HepG2 (cell line): ENCODE measurements around the gene CIAO2B.

Source experiments
- ADNP ChIP-seq: sonication (generic); formaldehyde crosslinking; IDR thresholded peaks from 2 replicates; pipeline ENCODE4 v1.4.0; 2020; ENCODE audit warnings: missing genetic modification reagents
- CTCF ChIP-seq: sonication (generic); formaldehyde crosslinking; IDR thresholded peaks from 2 replicates; pipeline ENCODE4 v1.5.0; 2020; ENCODE audit warnings: mild to moderate bottlenecking, missing genetic modification reagents, moderate library complexity
- NCOA2 ChIP-seq: sonication (generic); formaldehyde crosslinking; IDR thresholded peaks from 2 replicates; pipeline ENCODE4 v1.8.0; 2022; ENCODE audit warnings: inconsistent platforms
- TFE3 ChIP-seq: IDR thresholded peaks from 2 replicates; pipeline ENCODE4 v1.6.1; 2016
- ZNF274 ChIP-seq: sonication (generic); formaldehyde crosslinking; IDR thresholded peaks from 2 replicates; pipeline ENCODE4 v1.5.1; 2020; ENCODE audit warnings: mild to moderate bottlenecking, missing genetic modification reagents

- TF ChIP-seq TFE3: no peak
- no peak for TF ChIP-seq NCOA2
- TF ChIP-seq ZNF274 (CRISPR knock-in tag): no peak
- TF ChIP-seq ADNP (CRISPR knock-in tag): no peak
- TF ChIP-seq CTCF: no peak
These were observed 26.1 kb downstream of the CIAO2B start for GRCh38 chr16:66908116-66908515.
